Endometrium (tissue), 2 donors: ENCODE measurements around the gene RHOT2.
"Not testable (repeated sequence)": the region's sequence is repeated elsewhere in the genome, so short reads cannot be mapped to it uniquely, and the experiment has no call there.

ENCODE experiments used
- FAIRE-seq: peaks from 2 replicates; lab custom pipeline; 2012; peaks lifted over from hg19 to GRCh38; lab: Jason Lieb, UNC
- donor health status: control.
- donor health status: control.

The RHOT2 gene

GRCh38 chr16:681746-682427 lies 14.0 kb downstream of the RHOT2 start:
- FAIRE-seq: no peak

GRCh38 chr16:682493-683395 lies 14.8 kb downstream of the RHOT2 start:
- FAIRE-seq: no peak

- no peak for FAIRE-seq
Measured at GRCh38 chr16:683396-684070, 15.6 kb downstream of the RHOT2 start.

- FAIRE-seq: no peak
Measured at GRCh38 chr16:684071-684794, 16.3 kb downstream of the RHOT2 start, which contains the start of gene JMJD8. JMJD8 (minus strand) TSS chr16:684334; CDS start chr16:684319, 15 bp downstream.

GRCh38 chr16:684961-685696 lies 17.2 kb downstream of the RHOT2 start:
- FAIRE-seq: no peak

GRCh38 chr16:685967-686366 lies 18.0 kb downstream of the RHOT2 start:
- FAIRE-seq: no peak

- no peak for FAIRE-seq
Measured at GRCh38 chr16:686459-687260, 18.7 kb downstream of the RHOT2 start.

GRCh38 chr16:687499-687898 lies 19.6 kb downstream of the RHOT2 start:
- FAIRE-seq: no peak

GRCh38 chr16:689175-689897 lies 21.4 kb downstream of the RHOT2 start:
- FAIRE-seq: no peak

GRCh38 chr16:691242-691641 lies 23.3 kb downstream of the RHOT2 start:
- not testable (repeated sequence) for FAIRE-seq

GRCh38 chr16:692356-693108 lies 24.6 kb downstream of the RHOT2 start:
- no peak for FAIRE-seq

- no peak for FAIRE-seq
Measured at GRCh38 chr16:693364-693763, 25.4 kb downstream of the RHOT2 start.

- no peak for FAIRE-seq
Measured at GRCh38 chr16:693766-694165, 25.8 kb downstream of the RHOT2 start.

- FAIRE-seq: no peak
Measured at GRCh38 chr16:694187-694862, 26.4 kb downstream of the RHOT2 start.

GRCh38 chr16:694863-695354 lies 27.0 kb downstream of the RHOT2 start:
- no peak for FAIRE-seq

- no peak for FAIRE-seq
Measured at GRCh38 chr16:695355-696089, 27.6 kb downstream of the RHOT2 start.

GRCh38 chr16:698911-699671 lies 31.2 kb downstream of the RHOT2 start:
- FAIRE-seq: no peak
